IPS DF 19.7 (cell line): ENCODE results near the gene TRPM4.
A peak's percentile ranks its signal among the peaks of the same experiment; 100 is the strongest.
"Not testable (repeated sequence)": the region's sequence is repeated elsewhere in the genome, so short reads cannot be mapped to it uniquely, and the experiment has no call there.

Source experiments
- DNase-seq: peaks from one replicate; pipeline ENCODE4 v3.0.0-alpha.2; 2013; ENCODE audit warnings: low read depth, low spot score

TRPM4 gene

GRCh38 chr19:49189259-49189658 lies 31.7 kb downstream of the TRPM4 start:
- DNase-seq = no peak

GRCh38 chr19:49190781-49191180 lies 33.2 kb downstream of the TRPM4 start:
- DNase-seq = no peak

- DNase-seq = no peak
These were observed 36.3 kb downstream of the TRPM4 start for GRCh38 chr19:49193822-49194394.

GRCh38 chr19:49194408-49194807 lies 36.8 kb downstream of the TRPM4 start:
- no peak for DNase-seq

GRCh38 chr19:49196527-49197240 lies 39.1 kb downstream of the TRPM4 start:
- no peak for DNase-seq

- DNase-seq = no peak
These were observed 42.8 kb downstream of the TRPM4 start for GRCh38 chr19:49200238-49200862.

GRCh38 chr19:49201042-49201441 lies 43.5 kb downstream of the TRPM4 start:
- no peak for DNase-seq

GRCh38 chr19:49205114-49205513 lies 47.5 kb downstream of the TRPM4 start:
- DNase-seq = no peak

- not testable (repeated sequence) for DNase-seq
These were observed 51.9 kb downstream of the TRPM4 start for GRCh38 chr19:49209502-49209901.

- peak; percentile 78 for DNase-seq
These were observed 52.7 kb downstream of the TRPM4 start for GRCh38 chr19:49210108-49210900.

- no peak for DNase-seq
These were observed 53.4 kb downstream of the TRPM4 start for GRCh38 chr19:49210901-49211451.

- DNase-seq = no peak
These were observed 54.6 kb downstream of the TRPM4 start for GRCh38 chr19:49212016-49212701.

GRCh38 chr19:49213791-49214190 lies 56.2 kb downstream of the TRPM4 start:
- no peak for DNase-seq

GRCh38 chr19:49214701-49215100 lies 57.1 kb downstream of the TRPM4 start:
- no peak for DNase-seq

GRCh38 chr19:49216071-49216470 lies 58.5 kb downstream of the TRPM4 start:
- no peak for DNase-seq

- no peak for DNase-seq
These were observed 59.8 kb downstream of the TRPM4 start for GRCh38 chr19:49217382-49217781.

- no peak for DNase-seq
These were observed 64.4 kb downstream of the TRPM4 start for GRCh38 chr19:49222011-49222410.

- no peak for DNase-seq
These were observed 64.9 kb downstream of the TRPM4 start for GRCh38 chr19:49222528-49222927.

GRCh38 chr19:49223472-49223871 lies 65.9 kb downstream of the TRPM4 start:
- DNase-seq = no peak

GRCh38 chr19:49224441-49224840 lies 66.8 kb downstream of the TRPM4 start:
- DNase-seq = not testable (repeated sequence)

GRCh38 chr19:49224879-49225278 lies 67.3 kb downstream of the TRPM4 start:
- DNase-seq = no peak
